MCF 10A (cell line): ENCODE data around the gene DEF6. TPM values are rescaled to one million over a fixed set of nuclear protein-coding genes. Genes with fewer than 3 reads are reported as not detected.

ENCODE experiments used
- BruUV-seq: library from RNA; stranded (reverse); fragments of 400-500 nt; replicated peaks from 2 replicates; lab custom pipeline; 2021; lab: Mats Ljungman, UMichigan
- CTCF ChIA-PET: fragments of 300-600 bp; sonication (Branson Sonifier 250); formaldehyde crosslinking; extraction: SDS; loops from one replicate; lab custom pipeline; 2021; ENCODE audit warnings: antibody characterized with exemption, inconsistent platforms; lab: Yijun Ruan, JAX
- POLR2A ChIA-PET: fragments of 300-600, 350-650 bp; sonication (Branson Sonifier 250); formaldehyde crosslinking; extraction: SDS; loops from one replicate; lab custom pipeline; 2020; ENCODE audit warnings: antibody characterized with exemption, inconsistent platforms; lab: Yijun Ruan, JAX
- DNase-seq: peaks from one replicate; pipeline ENCODE4 v3.0.0-alpha.2; 2018; ENCODE audit not compliant: unreplicated experiment
- H3K27ac Mint-ChIP-seq: one replicate; pipeline ENCODE4 v1.8.0; 2022; ENCODE audit warnings: mild to moderate bottlenecking, low read depth, mixed read lengths; ENCODE audit not compliant: unreplicated experiment
- H3K27me3 Mint-ChIP-seq: one replicate; pipeline ENCODE4 v1.8.0; 2022; ENCODE audit warnings: mixed read lengths; ENCODE audit not compliant: insufficient read depth, unreplicated experiment
- H3K36me3 Mint-ChIP-seq: one replicate; pipeline ENCODE4 v1.8.0; 2022; ENCODE audit warnings: mild to moderate bottlenecking, moderate library complexity, mixed read lengths; ENCODE audit not compliant: insufficient read depth, unreplicated experiment
- H3K4me1 Mint-ChIP-seq: one replicate; pipeline ENCODE4 v1.8.0; 2022; ENCODE audit warnings: mixed read lengths; ENCODE audit not compliant: insufficient read depth, unreplicated experiment
- H3K4me3 Mint-ChIP-seq: one replicate; pipeline ENCODE4 v1.8.0; 2022; ENCODE audit warnings: mild to moderate bottlenecking, moderate library complexity, mixed read lengths; ENCODE audit not compliant: unreplicated experiment
- H3K9me3 Mint-ChIP-seq: one replicate; pipeline ENCODE4 v1.8.0; 2022; ENCODE audit warnings: mixed read lengths; ENCODE audit not compliant: unreplicated experiment
- intact Hi-C: fragments of 100-400 bp; cut with micrococcal nuclease; formaldehyde crosslinking; loops from 2 replicates; pipeline ENCODE4 v1.14.1; 2022
- total RNA-seq: library from RNA; stranded (reverse); gene quantifications from 2 replicates; pipeline ENCODE4 v1.2.3, GENCODE V29; 2022
- TF ChIP-seq, protein P1 (sequence below): fragments of 200-600 bp; IDR thresholded peaks from one replicate; pipeline ENCODE4 v1.8.0; 2022; ENCODE audit warnings: antibody characterized with exemption, mild to moderate bottlenecking; ENCODE audit not compliant: unreplicated experiment

DEF6 gene
- total RNA-seq, 1 experiment from 2014 or later, result 23.1 TPM

DNA sequence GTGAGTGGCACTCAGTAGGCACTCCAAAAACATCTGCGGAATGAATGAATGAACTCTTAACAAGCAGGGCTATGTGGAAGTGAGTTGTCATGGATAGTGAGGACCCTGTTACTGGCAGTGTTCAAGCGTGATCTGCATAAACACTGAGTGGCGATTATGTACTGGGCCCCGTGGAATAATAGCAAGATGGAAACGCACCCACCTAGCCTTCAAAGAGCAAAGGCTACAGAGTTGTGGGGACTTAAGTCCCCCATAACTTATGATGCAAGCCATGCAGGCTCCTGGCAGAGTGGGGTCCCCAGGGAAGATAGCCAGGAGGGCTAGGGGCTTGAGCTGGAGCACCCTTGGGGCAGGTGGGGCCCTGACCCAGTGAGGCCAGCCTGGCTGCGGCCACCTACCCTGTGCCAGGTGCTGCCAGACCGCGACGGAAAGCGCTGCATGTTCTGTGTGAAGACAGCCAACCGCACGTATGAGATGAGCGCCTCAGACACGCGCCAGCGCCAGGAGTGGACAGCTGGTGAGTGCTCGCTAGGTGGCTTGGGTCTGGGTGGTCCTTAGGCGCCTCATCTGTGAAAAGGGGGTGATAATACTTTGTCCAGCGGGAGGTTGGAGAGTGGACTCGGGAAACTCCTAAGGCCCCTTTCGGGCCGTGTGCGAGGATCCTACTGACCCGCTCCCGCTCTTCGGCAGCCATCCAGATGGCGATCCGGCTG, 20.0 kb downstream of the DEF6 start:
- peak overlapping the region; percentile 77 for H3K4me3 Mint-ChIP-seq
- H3K27me3 Mint-ChIP-seq, result no peaks in the 10 kb centered on the region
- TF ChIP-seq, protein P1, sequence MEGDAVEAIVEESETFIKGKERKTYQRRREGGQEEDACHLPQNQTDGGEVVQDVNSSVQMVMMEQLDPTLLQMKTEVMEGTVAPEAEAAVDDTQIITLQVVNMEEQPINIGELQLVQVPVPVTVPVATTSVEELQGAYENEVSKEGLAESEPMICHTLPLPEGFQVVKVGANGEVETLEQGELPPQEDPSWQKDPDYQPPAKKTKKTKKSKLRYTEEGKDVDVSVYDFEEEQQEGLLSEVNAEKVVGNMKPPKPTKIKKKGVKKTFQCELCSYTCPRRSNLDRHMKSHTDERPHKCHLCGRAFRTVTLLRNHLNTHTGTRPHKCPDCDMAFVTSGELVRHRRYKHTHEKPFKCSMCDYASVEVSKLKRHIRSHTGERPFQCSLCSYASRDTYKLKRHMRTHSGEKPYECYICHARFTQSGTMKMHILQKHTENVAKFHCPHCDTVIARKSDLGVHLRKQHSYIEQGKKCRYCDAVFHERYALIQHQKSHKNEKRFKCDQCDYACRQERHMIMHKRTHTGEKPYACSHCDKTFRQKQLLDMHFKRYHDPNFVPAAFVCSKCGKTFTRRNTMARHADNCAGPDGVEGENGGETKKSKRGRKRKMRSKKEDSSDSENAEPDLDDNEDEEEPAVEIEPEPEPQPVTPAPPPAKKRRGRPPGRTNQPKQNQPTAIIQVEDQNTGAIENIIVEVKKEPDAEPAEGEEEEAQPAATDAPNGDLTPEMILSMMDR, result no peak
- peaks cover 10% of the 10 kb centered on the region for H3K4me1 Mint-ChIP-seq
- BruUV-seq, result no TSS peak
- peaks cover 38% of the 10 kb centered on the region for H3K36me3 Mint-ChIP-seq
- no peak for DNase-seq
- no peaks in the 10 kb centered on the region for H3K9me3 Mint-ChIP-seq
- ChIA-PET CTCF (interaction anchor here (0.5 to 1.5 kb wide), 3 partner anchors 10 to 33 kb away, joined by 3 to 5 read pairs (median 3); no protein-coding TSS in a partner anchor), POLR2A (no interaction called here)
- intact Hi-C loops, result no loop called here
- no peak overlapping the region for H3K27ac Mint-ChIP-seq

DNA sequence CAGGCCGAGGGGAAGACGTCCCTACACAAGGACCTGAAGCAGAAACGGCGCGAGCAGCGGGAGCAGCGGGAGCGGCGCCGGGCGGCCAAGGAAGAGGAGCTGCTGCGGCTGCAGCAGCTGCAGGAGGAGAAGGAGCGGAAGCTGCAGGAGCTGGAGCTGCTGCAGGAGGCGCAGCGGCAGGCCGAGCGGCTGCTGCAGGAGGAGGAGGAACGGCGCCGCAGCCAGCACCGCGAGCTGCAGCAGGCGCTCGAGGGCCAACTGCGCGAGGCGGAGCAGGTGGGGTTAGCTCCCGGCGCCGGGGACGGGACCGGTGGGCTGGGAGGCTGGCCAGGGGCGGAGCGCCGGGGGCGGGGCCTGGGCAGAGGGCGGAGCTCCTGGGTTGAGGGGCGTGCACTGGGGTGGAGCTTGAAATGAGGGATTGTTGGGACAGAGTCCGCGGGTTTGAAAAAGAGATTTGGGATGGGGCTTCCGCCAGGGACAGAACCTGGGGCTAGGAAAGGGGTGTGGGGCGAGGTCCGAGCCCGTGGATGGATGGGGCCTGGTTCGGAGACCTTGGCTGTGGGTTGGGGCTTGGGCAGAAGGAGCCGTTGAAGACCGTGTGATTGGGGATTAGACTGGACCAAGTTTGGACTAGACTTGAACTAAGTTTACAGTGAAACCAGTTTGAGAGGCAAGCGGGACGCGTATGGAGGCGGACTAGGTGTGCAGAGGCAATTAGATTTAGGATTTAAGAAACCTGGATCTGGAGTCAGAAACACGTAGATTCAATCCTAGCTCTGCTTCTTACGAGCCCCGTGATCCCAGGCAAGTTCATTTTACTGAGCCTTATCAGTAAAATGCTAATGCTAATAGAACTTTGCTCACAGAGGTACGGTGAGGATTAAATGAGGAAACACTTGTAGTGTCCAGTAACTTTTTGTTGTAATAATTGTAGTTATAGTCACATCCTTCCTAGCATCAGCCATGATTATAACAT, 20.9 kb downstream of the DEF6 start:
- H3K27ac Mint-ChIP-seq, result no peak overlapping the region
- peaks cover 42% of the 10 kb centered on the region for H3K36me3 Mint-ChIP-seq
- no TSS peak for BruUV-seq
- intact Hi-C loops, result no loop called here
- peaks cover 10% of the 10 kb centered on the region for H3K4me1 Mint-ChIP-seq
- TF ChIP-seq, protein P1, result no peak
- no peaks in the 10 kb centered on the region for H3K27me3 Mint-ChIP-seq
- DNase-seq, result peak; percentile 48
- no peaks in the 10 kb centered on the region for H3K9me3 Mint-ChIP-seq
- CTCF ChIA-PET, result interaction anchor here (0.5 to 1.4 kb wide), 2 partner anchors 10 to 34 kb away, joined by 3 read pairs; no protein-coding TSS in a partner anchor
- H3K4me3 Mint-ChIP-seq, result peak overlapping the region; percentile 77
- POLR2A ChIA-PET, result no interaction called here

DNA sequence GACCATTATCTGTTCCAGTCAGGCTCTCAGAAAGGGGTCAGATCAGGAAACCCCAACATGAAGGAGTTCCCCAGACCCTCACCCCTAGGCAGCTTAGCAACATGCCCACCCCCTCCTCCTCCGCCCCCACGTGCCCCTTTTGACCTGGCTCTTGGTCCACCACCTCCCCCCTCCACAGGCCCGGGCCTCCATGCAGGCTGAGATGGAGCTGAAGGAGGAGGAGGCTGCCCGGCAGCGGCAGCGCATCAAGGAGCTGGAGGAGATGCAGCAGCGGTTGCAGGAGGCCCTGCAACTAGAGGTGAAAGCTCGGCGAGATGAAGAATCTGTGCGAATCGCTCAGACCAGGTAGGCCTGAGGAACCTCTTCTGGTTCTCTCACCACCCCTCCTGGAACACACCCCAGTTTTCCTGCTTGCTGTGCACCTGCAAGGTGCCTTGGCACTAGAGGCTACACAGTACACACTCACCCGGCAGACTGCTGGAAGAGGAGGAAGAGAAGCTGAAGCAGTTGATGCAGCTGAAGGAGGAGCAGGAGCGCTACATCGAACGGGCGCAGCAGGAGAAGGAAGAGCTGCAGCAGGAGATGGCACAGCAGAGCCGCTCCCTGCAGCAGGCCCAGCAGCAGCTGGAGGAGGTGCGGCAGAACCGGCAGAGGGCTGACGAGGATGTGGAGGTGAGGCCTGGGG, 21.9 kb downstream of the DEF6 start:
- BruUV-seq, result no TSS peak
- Mint-ChIP-seq H3K27me3 (no peaks in the 10 kb centered on the region), H3K4me3 (no peak overlapping the region), H3K27ac (no peak overlapping the region), H3K4me1 (peaks cover 10% of the 10 kb centered on the region), H3K36me3 (peaks cover 45% of the 10 kb centered on the region), H3K9me3 (no peaks in the 10 kb centered on the region)
- intact Hi-C loops, result no loop called here
- CTCF ChIA-PET, result interaction anchor here (1.1 kb wide), 1 partner anchor 24 kb away, joined by 3 read pairs; no protein-coding TSS in a partner anchor
- POLR2A ChIA-PET, result interaction anchor here (0.7 kb wide), 1 partner anchor 15 kb away, joined by 3 read pairs; no protein-coding TSS in a partner anchor
- DNase-seq, result no peak
- TF ChIP-seq, protein P1, result no peak
